DMS79 (cell line): ENCODE data around the gene CASKIN1.
"Not testable (repeated sequence)": the region's sequence is repeated elsewhere in the genome, so short reads cannot be mapped to it uniquely, and the experiment has no call there.

ENCODE experiments used
- DNase-seq: peaks from one replicate; lab custom pipeline; 2025; lab: John Stamatoyannopoulos, UW

Gene CASKIN1

GRCh38 chr16:2155091-2155950, 41.1 kb downstream of the CASKIN1 start, which contains the start of gene TRAF7:
Gene TRAF7 (plus strand): TSS chr16:2155782. CDS start chr16:2163921, 8,139 bp downstream.
- peak; percentile 99 for DNase-seq

- no peak for DNase-seq
Measured at GRCh38 chr16:2154533-2155090, 41.8 kb downstream of the CASKIN1 start.

- DNase-seq = peak; percentile 16
Measured at GRCh38 chr16:2152695-2153506, 43.5 kb downstream of the CASKIN1 start.

- DNase-seq = no peak
Measured at GRCh38 chr16:2151188-2152091, 45.0 kb downstream of the CASKIN1 start.

- DNase-seq = no peak
Measured at GRCh38 chr16:2150418-2151187, 45.8 kb downstream of the CASKIN1 start.

- DNase-seq = no peak
Measured at GRCh38 chr16:2149630-2150417, 46.6 kb downstream of the CASKIN1 start.

- DNase-seq = no peak
Measured at GRCh38 chr16:2148714-2149629, 47.4 kb downstream of the CASKIN1 start.

GRCh38 chr16:2147981-2148671, 48.3 kb downstream of the CASKIN1 start, which contains the start of gene RAB26:
Gene RAB26 (plus strand): TSS chr16:2148625. CDS start chr16:2148784, 159 bp downstream.
- peak; percentile 73 for DNase-seq

- no peak for DNase-seq
Measured at GRCh38 chr16:2147378-2147777, 49.0 kb downstream of the CASKIN1 start.

- no peak for DNase-seq
Measured at GRCh38 chr16:2145843-2146242, 50.6 kb downstream of the CASKIN1 start.

- no peak for DNase-seq
Measured at GRCh38 chr16:2143878-2144485, 52.4 kb downstream of the CASKIN1 start.

GRCh38 chr16:2142942-2143877, 53.2 kb downstream of the CASKIN1 start:
- no peak for DNase-seq

- DNase-seq = peak; percentile 55
Measured at GRCh38 chr16:2135770-2136490, 60.5 kb downstream of the CASKIN1 start, which contains the start of gene PKD1. Gene PKD1 (minus strand): TSS chr16:2135898. CDS start chr16:2135689, 209 bp downstream.

- not testable (repeated sequence) for DNase-seq
Measured at GRCh38 chr16:2135071-2135470, 61.3 kb downstream of the CASKIN1 start.

GRCh38 chr16:2133797-2134196, 62.6 kb downstream of the CASKIN1 start:
- DNase-seq = not testable (repeated sequence)
